ENCODE measurements around the gene ARAP1.
A peak's percentile ranks its signal among the peaks of the same experiment; 100 is the strongest.
"Not testable (repeated sequence)": the region's sequence is repeated elsewhere in the genome, so short reads cannot be mapped to it uniquely, and the experiment has no call there.

ARAP1 gene

GRCh38 chr11:72752088-72752914 lies at the start of gene ARAP1:
TSS of gene ARAP1 (minus strand) at chr11:72752408. CDS start at chr11:72727128, 25,280 bp downstream.
- no peak for DNase-seq (ENCODE audit: low read depth)
- TF ChIP-seq CTCF (IDR thresholded peaks at IDR 0.05; ENCODE audit: control insufficient read depth, extremely low read depth, insufficient read depth), result no peak
- peak within 1 kb of the TSS; percentile 77 for H3K4me3 ChIP-seq (ENCODE audit: low read depth, low read length)

DNA sequence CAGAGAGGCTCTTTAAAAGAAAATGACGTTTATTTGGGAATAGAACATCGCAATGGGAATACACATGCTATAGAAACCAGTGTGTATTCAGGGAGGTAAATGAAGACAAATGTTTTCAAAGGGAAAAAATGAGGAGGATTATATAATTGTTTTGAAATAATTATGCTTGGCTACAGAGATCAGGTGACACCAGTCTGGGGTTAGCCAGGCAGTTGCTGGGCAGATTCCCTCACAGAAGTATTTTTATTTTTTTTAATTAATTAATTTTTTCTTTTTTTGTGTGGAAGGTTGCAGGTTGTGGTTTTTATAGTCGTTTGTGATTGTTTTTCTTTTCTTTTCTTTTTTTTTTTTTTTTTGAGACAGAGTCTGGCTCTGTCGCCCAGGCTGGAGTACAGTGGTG lies 47.2 kb upstream of the ARAP1 start:
- TF ChIP-seq CTCF (IDR thresholded peaks at IDR 0.05; ENCODE audit: control insufficient read depth, extremely low read depth, insufficient read depth), result no peak
- DNase-seq (ENCODE audit: low read depth), result no peak
- H3K4me3 ChIP-seq (ENCODE audit: low read depth, low read length), result no peak overlapping the region

- DNase-seq (ENCODE audit: low read depth), result no peak
- TF ChIP-seq CTCF (IDR thresholded peaks at IDR 0.05; ENCODE audit: control insufficient read depth, extremely low read depth, insufficient read depth), result no peak
- H3K4me3 ChIP-seq (ENCODE audit: low read depth, low read length), result no peak overlapping the region
Observed at GRCh38 chr11:72798361-72798760, 46.2 kb upstream of the ARAP1 start.

DNA sequence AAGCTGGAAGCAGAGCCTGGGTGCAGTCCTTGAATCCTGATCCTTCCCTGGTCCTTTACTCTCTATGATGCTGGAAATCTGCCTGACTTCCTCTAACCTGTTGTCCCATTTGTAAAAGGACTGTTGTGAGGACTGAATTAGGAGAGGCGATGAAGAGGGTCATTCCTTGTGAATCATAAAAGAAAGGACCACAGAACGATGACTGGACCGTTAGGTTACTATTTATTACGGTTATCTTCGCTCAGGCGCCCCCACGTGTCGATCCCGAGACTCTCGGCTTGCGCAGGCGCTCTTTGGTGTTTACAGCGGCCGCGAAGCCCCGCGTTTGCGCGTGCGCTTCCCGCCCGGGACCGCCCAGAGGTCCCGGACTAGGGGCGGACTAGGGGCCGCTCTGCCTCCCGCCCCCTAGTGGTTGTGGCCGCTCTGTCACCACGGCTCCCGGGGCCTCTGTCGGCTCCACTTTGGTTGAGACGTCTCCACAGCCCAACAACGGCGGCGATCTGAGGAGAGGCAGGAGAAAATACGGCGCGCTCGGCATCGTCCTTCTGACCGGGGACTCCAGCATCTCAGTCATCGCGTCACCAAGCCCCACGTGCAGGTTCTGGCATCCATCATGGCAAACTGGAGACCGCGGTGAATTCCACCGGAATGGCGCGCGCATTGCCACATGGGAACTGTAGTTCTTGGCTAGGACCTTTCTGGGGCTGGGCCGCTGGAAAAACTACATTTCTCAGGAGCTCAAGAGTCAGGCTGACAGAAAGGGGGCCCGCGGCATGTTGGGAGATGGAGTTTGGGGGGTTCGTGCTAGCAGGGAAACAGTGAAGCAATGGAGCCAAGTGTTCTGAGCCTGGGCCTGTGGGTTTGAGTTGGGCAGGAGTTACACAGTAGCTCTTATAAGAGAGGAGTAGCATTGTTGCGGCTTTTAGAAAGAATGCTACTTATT lies 41.5 kb upstream of the ARAP1 start, which contains the start of gene STARD10:
STARD10 (minus strand) TSS at position 623 of the 943 bp plus-strand sequence. CDS start 12,866 bp downstream, outside the sequence.
- peak within 1 kb of the TSS; percentile 71 for H3K4me3 ChIP-seq (ENCODE audit: low read depth, low read length)
- peak; percentile 73 for DNase-seq (ENCODE audit: low read depth)
- peak; percentile 60 for TF ChIP-seq CTCF (IDR thresholded peaks at IDR 0.05; ENCODE audit: control insufficient read depth, extremely low read depth, insufficient read depth)

- peak overlapping the region; percentile 71 for H3K4me3 ChIP-seq (ENCODE audit: low read depth, low read length)
- no peak for DNase-seq (ENCODE audit: low read depth)
- no peak for TF ChIP-seq CTCF (IDR thresholded peaks at IDR 0.05; ENCODE audit: control insufficient read depth, extremely low read depth, insufficient read depth)
Observed at GRCh38 chr11:72793076-72793424, 40.8 kb upstream of the ARAP1 start.

GRCh38 chr11:72792437-72793021 lies 40.3 kb upstream of the ARAP1 start:
- no peak for TF ChIP-seq CTCF (IDR thresholded peaks at IDR 0.05; ENCODE audit: control insufficient read depth, extremely low read depth, insufficient read depth)
- DNase-seq (ENCODE audit: low read depth), result no peak
- H3K4me3 ChIP-seq (ENCODE audit: low read depth, low read length), result no peak overlapping the region

GRCh38 chr11:72791228-72791627 lies 39.0 kb upstream of the ARAP1 start:
- not testable (repeated sequence) for DNase-seq (ENCODE audit: low read depth); H3K4me3 ChIP-seq (ENCODE audit: low read depth, low read length)
